Right lobe of liver (tissue), 4 donors: Measurements from ENCODE around the gene INCA1.
A peak's percentile ranks its signal among the peaks of the same experiment; 100 is the strongest.

Experiments used
- POLR2A ChIP-seq: fragments of 450-650 bp; IDR thresholded peaks from one replicate; pipeline ENCODE4 v1.6.1; 2017; ENCODE audit warnings: antibody characterized with exemption, mild to moderate bottlenecking
- TF ChIP-seq, protein P1 (sequence below), 4 donors: fragments of 200-600 bp in 3 of 4; fragments of 450-650 bp in 1 of 4; IDR thresholded peaks; one replicate each; pipeline versions ENCODE4 v1.5.1 to v1.8.0; 2016 to 2022; ENCODE audit warnings: antibody characterized with exemption in 4 of 4, mild to moderate bottlenecking in 2 of 4
- donor health status: DM: no; HTN: no; CAD: no.
- donor health status: DM: no; HTN: no; CAD: no.
- donor health status: DM: no; HTN: yes; CAD: no.

DNA sequence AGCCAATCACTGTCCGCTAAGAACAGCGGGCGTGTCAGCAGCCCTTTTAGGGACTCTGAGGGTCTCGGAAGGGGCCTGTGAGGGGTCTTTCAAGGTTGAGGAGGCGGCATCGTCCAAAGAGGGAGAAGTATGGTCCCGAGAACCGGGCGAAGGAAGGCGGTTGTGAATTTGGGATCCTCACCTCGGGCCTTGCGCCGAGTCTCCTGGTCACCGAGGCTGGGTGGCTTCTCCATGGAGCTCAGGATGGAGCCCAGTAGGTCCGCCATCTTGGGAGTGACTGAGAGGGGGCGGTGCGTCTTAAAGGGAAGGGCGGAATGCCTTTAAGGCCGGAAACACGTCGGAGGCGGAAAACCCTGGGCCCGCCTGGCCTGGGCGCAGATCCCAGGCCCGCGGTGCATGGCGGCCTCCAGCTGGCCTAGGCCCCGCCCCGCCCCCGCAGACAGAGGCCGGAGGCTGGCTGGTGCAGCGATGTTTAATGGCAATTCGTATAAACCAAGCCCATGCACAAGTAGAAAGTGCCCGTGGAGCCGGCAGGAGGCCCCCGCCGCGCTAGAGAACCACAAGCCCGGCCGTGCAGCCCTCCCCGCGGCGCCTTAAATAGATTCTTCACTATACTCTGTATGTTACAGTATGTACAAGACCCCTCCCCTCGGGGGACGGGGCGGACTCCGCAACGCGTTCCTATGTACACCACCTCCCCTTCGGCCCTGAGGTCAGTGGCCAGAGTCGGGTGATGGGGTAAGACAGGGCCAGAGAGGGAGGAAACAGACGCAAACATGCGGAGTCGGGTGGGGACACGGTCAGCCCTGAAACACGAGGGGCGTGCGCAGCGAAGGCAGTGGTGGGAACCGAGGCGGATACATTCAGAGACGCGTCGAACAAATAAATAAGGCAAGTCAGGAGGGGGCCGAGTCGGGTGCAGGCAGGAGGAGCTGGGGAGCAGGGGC, 29.5 kb downstream of the INCA1 start, which contains the start of gene SPAG7:
- TF ChIP-seq POLR2A = peak; percentile 79
- TF ChIP-seq, protein P1, sequence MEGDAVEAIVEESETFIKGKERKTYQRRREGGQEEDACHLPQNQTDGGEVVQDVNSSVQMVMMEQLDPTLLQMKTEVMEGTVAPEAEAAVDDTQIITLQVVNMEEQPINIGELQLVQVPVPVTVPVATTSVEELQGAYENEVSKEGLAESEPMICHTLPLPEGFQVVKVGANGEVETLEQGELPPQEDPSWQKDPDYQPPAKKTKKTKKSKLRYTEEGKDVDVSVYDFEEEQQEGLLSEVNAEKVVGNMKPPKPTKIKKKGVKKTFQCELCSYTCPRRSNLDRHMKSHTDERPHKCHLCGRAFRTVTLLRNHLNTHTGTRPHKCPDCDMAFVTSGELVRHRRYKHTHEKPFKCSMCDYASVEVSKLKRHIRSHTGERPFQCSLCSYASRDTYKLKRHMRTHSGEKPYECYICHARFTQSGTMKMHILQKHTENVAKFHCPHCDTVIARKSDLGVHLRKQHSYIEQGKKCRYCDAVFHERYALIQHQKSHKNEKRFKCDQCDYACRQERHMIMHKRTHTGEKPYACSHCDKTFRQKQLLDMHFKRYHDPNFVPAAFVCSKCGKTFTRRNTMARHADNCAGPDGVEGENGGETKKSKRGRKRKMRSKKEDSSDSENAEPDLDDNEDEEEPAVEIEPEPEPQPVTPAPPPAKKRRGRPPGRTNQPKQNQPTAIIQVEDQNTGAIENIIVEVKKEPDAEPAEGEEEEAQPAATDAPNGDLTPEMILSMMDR (IDR thresholded peaks at IDR 0.05) = no peak
